ENCODE data around the gene MPEG1. TPM values are rescaled to one million over a fixed set of nuclear protein-coding genes. Genes with fewer than 3 reads are reported as not detected.
A peak's percentile ranks its signal among the peaks of the same experiment; 100 is the strongest.

MPEG1 gene
- total RNA-seq, 1 donor from 2014 or later, result not detected

DNA sequence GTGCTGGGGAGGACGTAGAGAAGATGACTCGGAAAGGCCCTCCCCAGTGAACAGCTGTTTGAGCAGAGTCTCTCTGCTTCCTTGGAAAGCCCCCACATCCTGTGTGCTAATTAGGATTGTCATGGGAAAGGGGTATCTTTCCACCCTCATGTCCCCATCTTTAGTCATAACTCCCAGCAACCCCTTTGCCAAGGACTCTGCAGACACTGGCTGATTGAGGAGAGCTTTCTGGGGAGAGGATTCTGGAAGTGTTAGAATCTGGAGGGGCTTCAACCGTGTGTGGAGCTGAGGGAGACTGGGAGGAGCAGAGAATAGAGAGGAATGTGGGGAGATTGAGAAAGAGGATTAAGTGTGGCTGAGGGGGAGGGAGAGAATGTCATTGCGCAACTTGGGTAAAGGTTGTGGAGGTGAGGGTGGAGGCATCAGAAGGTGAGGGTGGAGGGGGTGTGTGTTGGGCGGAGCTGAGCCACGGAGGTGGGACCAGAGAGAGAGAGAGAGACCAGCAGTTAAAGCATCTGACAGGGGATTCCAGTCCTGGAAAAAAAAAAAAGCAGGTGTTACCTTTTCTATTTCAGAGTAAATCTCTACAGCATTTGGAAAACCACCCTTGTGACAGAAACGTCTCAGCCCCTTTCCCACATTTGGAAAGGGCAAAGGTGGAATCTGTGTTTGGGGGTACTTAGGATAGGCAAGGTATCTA, 38.6 kb downstream of the MPEG1 start:
- no peak for DNase-seq (ENCODE audit: low spot score in 2 of 2, unreplicated experiment in 2 of 2)
- no peaks in the 10 kb centered on the region for H3K9me3 Mint-ChIP-seq
- peak overlapping the region; percentile 96 for H3K27ac Mint-ChIP-seq
- H3K36me3 Mint-ChIP-seq, result peaks cover 10% of the 10 kb centered on the region
- TF ChIP-seq CTCF (IDR thresholded peaks at IDR 0.05; ENCODE audit: unreplicated experiment), result no peak
- peak overlapping the region; percentile 92 for H3K4me3 Mint-ChIP-seq
- no peaks in the 10 kb centered on the region for H3K27me3 Mint-ChIP-seq (ENCODE audit: low read depth)
- peaks cover 42% of the 10 kb centered on the region for H3K4me1 Mint-ChIP-seq

DNA sequence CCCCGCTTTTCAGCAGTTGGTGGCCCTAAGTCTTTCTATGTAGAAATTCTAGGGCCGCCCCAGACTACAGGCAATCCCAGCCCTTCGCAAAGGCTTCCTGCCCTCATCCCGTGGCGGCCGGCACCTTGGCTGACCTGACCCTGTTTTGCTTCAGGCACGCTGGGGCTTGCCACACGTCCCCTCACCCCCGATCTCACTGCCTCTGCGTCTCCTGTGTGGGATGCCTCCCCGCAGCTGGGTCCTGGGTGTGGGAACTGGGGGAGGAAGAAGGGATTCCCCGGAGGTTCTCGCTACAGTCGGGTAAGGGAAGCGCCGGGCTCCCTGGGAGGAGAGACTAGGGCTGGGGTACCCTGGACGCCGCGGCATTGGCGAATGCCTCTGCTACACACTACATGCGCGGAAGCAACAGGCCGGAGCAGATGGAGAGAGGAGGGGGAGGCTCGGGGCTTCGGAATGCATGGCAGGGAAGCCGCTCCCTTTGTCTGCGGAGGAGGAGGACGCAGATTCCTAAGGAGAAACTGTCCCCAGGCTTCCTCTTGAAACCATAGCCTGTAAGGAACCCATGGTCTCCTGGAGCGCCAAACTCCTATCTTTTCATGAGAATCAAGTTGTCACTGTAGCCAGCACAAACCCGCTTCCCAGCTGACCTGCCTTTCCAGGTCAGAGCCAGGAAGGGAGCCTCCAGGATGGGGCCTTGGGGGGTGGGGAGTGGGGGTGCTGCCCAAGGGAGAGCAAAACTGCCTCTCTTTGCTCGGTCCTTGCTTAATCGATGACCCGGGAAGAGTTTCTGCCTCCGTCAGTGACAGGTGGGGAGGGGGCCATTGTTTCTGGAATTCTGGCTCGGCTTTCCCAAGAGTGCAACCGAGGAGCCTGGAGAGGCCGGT, 39.4 kb downstream of the MPEG1 start:
- Mint-ChIP-seq H3K4me1 (peaks cover 39% of the 10 kb centered on the region), H3K4me3 (peak overlapping the region; percentile 92), H3K36me3 (peaks cover 8% of the 10 kb centered on the region), H3K27me3 (ENCODE audit: low read depth) (no peaks in the 10 kb centered on the region), H3K27ac (peak overlapping the region; percentile 96), H3K9me3 (no peaks in the 10 kb centered on the region)
- TF ChIP-seq CTCF (IDR thresholded peaks at IDR 0.05; ENCODE audit: unreplicated experiment), result no peak
- DNase-seq (ENCODE audit: low spot score in 2 of 2, unreplicated experiment in 2 of 2), result peak; percentile 63 to 74

DNA sequence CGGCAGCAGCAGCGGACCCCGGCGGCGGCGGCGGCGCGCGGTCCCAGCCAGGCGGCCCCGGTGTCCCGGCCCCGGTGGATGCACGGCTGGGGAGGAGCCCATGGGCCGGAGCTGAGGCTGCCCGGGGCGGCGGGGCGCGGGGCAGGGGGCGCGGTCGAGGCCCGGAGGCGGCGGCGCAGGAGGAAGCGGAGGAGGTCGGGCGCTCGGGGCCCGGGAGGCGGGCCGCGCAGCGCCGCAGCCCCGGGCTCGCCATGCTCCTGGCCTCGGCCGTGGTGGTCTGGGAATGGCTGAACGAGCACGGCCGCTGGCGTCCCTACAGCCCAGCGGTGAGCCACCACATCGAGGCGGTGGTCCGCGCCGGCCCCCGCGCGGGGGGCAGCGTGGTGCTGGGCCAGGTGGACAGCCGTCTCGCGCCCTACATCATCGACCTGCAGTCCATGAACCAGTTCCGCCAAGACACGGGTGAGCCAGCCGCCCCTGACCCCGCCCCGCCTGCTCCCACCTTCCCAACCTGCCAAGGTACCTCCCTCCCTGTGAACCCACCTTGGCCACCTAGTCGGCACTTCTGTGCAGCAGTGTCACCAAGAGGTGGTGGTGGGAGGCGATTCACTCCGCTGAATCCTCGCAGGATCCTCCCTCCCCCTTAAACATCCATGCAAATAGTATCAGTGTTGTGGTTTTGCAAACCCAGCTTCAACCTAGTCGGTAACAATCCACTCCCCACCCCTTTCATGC, 40.2 kb downstream of the MPEG1 start:
- Mint-ChIP-seq H3K27ac (peak overlapping the region; percentile 96), H3K27me3 (ENCODE audit: low read depth) (no peaks in the 10 kb centered on the region), H3K36me3 (peaks cover 6% of the 10 kb centered on the region), H3K9me3 (no peaks in the 10 kb centered on the region), H3K4me3 (peak overlapping the region; percentile 92), H3K4me1 (peaks cover 34% of the 10 kb centered on the region)
- DNase-seq (ENCODE audit: low spot score in 2 of 2, unreplicated experiment in 2 of 2), result no peak
- no peak for TF ChIP-seq CTCF (IDR thresholded peaks at IDR 0.05; ENCODE audit: unreplicated experiment)

GRCh38 chr11:59171508-59172322, 41.0 kb downstream of the MPEG1 start, which contains the start of gene DTX4:
Gene DTX4, plus strand, starts transcription at chr11:59172132. Its CDS starts 464 bp downstream, at chr11:59172596.
- peaks cover 34% of the 10 kb centered on the region for H3K4me1 Mint-ChIP-seq
- peak within 1 kb of the TSS; percentile 96 for H3K27ac Mint-ChIP-seq
- H3K27me3 Mint-ChIP-seq (ENCODE audit: low read depth), result peaks cover 4% of the 10 kb centered on the region
- H3K9me3 Mint-ChIP-seq, result no peaks in the 10 kb centered on the region
- H3K36me3 Mint-ChIP-seq, result no peaks in the 10 kb centered on the region
- DNase-seq (ENCODE audit: low spot score in 2 of 2, unreplicated experiment in 2 of 2), result peak; percentile 88 to 96
- peak; percentile 85 for TF ChIP-seq CTCF (IDR thresholded peaks at IDR 0.05; ENCODE audit: unreplicated experiment)
- peak within 1 kb of the TSS; percentile 92 for H3K4me3 Mint-ChIP-seq

GRCh38 chr11:59164028-59164427, 48.7 kb downstream of the MPEG1 start:
- Mint-ChIP-seq H3K27ac (no peak overlapping the region), H3K4me3 (no peak overlapping the region), H3K36me3 (no peaks in the 10 kb centered on the region), H3K27me3 (ENCODE audit: low read depth) (peaks cover 43% of the 10 kb centered on the region), H3K9me3 (no peaks in the 10 kb centered on the region), H3K4me1 (no peaks in the 10 kb centered on the region)
- TF ChIP-seq CTCF (IDR thresholded peaks at IDR 0.05; ENCODE audit: unreplicated experiment), result no peak
- no peak for DNase-seq (ENCODE audit: low spot score in 2 of 2, unreplicated experiment in 2 of 2)

All from mesothelial cell of epicardium (in vitro differentiated cells).